ENCODE data around the gene ZNF146.

ZNF146 gene

GRCh38 chr19:36236304-36236945, 21.5 kb downstream of the ZNF146 start:
- no peak for TF ChIP-seq CTCF (IDR thresholded peaks at IDR 0.05; ENCODE audit: extremely low read depth, insufficient read depth, missing control alignments)
- DNase-seq (ENCODE audit: low spot score): no peak
- in situ Hi-C loops (cut with MboI; ENCODE audit: low pct_unique_long_range_greater_than_20kb, low sequenced_read_pairs, unreplicated experiment): no loop called here

GRCh38 chr19:36236946-36237310, 22.0 kb downstream of the ZNF146 start:
- in situ Hi-C loops (cut with MboI; ENCODE audit: low pct_unique_long_range_greater_than_20kb, low sequenced_read_pairs, unreplicated experiment): no loop called here
- no peak for DNase-seq (ENCODE audit: low spot score)
- no peak for TF ChIP-seq CTCF (IDR thresholded peaks at IDR 0.05; ENCODE audit: extremely low read depth, insufficient read depth, missing control alignments)

- DNase-seq (ENCODE audit: low spot score): no peak
- in situ Hi-C loops (cut with MboI; ENCODE audit: low pct_unique_long_range_greater_than_20kb, low sequenced_read_pairs, unreplicated experiment): no loop called here
- no peak for TF ChIP-seq CTCF (IDR thresholded peaks at IDR 0.05; ENCODE audit: extremely low read depth, insufficient read depth, missing control alignments)
Measured at GRCh38 chr19:36244066-36244465, 29.2 kb downstream of the ZNF146 start.

GRCh38 chr19:36245210-36246005, 30.5 kb downstream of the ZNF146 start:
- no peak for TF ChIP-seq CTCF (IDR thresholded peaks at IDR 0.05; ENCODE audit: extremely low read depth, insufficient read depth, missing control alignments)
- in situ Hi-C loops (cut with MboI; ENCODE audit: low pct_unique_long_range_greater_than_20kb, low sequenced_read_pairs, unreplicated experiment): no loop called here
- no peak for DNase-seq (ENCODE audit: low spot score)

- no peak for TF ChIP-seq CTCF (IDR thresholded peaks at IDR 0.05; ENCODE audit: extremely low read depth, insufficient read depth, missing control alignments)
- DNase-seq (ENCODE audit: low spot score): no peak
- in situ Hi-C loops (cut with MboI; ENCODE audit: low pct_unique_long_range_greater_than_20kb, low sequenced_read_pairs, unreplicated experiment): no loop called here
Measured at GRCh38 chr19:36246006-36246481, 31.1 kb downstream of the ZNF146 start.

- no peak for TF ChIP-seq CTCF (IDR thresholded peaks at IDR 0.05; ENCODE audit: extremely low read depth, insufficient read depth, missing control alignments)
- no peak for DNase-seq (ENCODE audit: low spot score)
- in situ Hi-C loops (cut with MboI; ENCODE audit: low pct_unique_long_range_greater_than_20kb, low sequenced_read_pairs, unreplicated experiment): no loop called here
Measured at GRCh38 chr19:36252047-36252446, 37.1 kb downstream of the ZNF146 start.
